D721Med (cell line): ENCODE data around the gene TFCP2.

ENCODE experiments used
- DNase-seq: peaks from one replicate; pipeline ENCODE4 v3.0.0; 2011; ENCODE audit warnings: low spot score; ENCODE audit not compliant: insufficient read length
- FAIRE-seq: peaks from 2 replicates; lab custom pipeline; 2011; peaks lifted over from hg19 to GRCh38; lab: Jason Lieb, UNC
- CTCF ChIP-seq: IDR thresholded peaks from 2 replicates; pipeline ENCODE4 v1.5.1; 2012; ENCODE audit warnings: mild to moderate bottlenecking, control low read depth; ENCODE audit not compliant: insufficient read depth; ENCODE audit errors: missing control alignments

TFCP2 gene

GRCh38 chr12:51131745-51132521, 41.0 kb downstream of the TFCP2 start:
- no peak for DNase-seq
- no peak for TF ChIP-seq CTCF
- FAIRE-seq, result no peak

- TF ChIP-seq CTCF, result no peak
- FAIRE-seq (no peak), DNase-seq (no peak)
These were observed 44.0 kb downstream of the TFCP2 start for GRCh38 chr12:51128919-51129318.

- DNase-seq (no peak), FAIRE-seq (no peak)
- TF ChIP-seq CTCF, result no peak
These were observed 45.7 kb downstream of the TFCP2 start for GRCh38 chr12:51127050-51127729.

GRCh38 chr12:51126297-51126696, 46.6 kb downstream of the TFCP2 start:
- DNase-seq, result no peak
- FAIRE-seq, result no peak
- TF ChIP-seq CTCF, result no peak

GRCh38 chr12:51124504-51124903, 48.4 kb downstream of the TFCP2 start:
- FAIRE-seq (no peak), DNase-seq (no peak)
- no peak for TF ChIP-seq CTCF

GRCh38 chr12:51122844-51123243, 50.1 kb downstream of the TFCP2 start:
- no peak for TF ChIP-seq CTCF
- FAIRE-seq (no peak), DNase-seq (no peak)

GRCh38 chr12:51118706-51119105, 54.2 kb downstream of the TFCP2 start:
- TF ChIP-seq CTCF, result no peak
- DNase-seq (no peak), FAIRE-seq (no peak)
